ENCODE data around the gene ZFAND4.

DNA sequence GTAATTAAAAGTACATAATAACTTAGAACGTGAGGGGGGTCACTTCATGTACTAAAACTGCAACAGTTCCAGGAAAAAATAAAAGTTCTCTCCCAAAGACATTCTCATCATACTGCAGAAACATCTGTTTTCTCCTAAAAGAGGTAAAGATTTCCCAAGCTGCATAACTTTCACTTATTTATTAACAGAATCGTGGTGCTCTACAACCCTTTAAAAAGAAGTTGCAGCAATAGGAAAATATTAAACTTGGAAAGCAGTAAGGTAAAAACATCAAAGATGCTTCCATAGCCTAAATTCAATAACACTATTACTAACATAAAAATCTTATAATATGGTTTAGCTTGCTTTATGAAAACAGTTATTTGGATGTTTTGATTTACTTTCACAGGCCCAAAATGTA, 23.3 kb downstream of the ZFAND4 start:
- no peak for TF ChIP-seq CTCF (IDR thresholded peaks at IDR 0.05)
- TF ChIP-seq POLR2A (IDR thresholded peaks at IDR 0.05), result no peak
